WI38 (cell line): Measurements from ENCODE around the gene IQGAP2.

ENCODE experiments used
- H3K4me3 ChIP-seq: 2 replicates; pipeline ENCODE4 v1.5.1; 2011; ENCODE audit warnings: low read depth, mild to moderate bottlenecking, control low read depth, low read length
- CTCF ChIP-seq: IDR thresholded peaks from 2 replicates; pipeline ENCODE4 v1.5.1; 2012; ENCODE audit warnings: low read depth, mild to moderate bottlenecking, control low read depth, low read length

The IQGAP2 gene

DNA sequence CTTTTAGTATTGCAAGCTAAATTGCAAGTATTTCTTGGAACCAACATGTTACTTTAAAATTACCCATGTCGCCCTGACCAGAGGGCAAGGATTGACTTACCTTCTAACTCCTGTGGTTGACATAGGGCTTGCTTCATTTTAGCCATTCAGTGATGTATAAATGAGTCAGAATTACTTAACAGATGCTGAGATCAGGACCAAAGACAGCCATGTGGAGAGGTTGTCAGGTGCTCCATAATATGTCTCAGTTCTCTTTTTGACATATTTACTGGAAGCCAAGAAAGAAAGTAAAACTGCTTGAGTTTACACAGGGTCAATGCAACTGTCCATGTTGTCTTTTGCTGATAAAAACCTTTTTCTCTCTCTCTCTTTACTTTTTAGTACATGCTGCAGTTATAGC is 186.9 kb downstream of the IQGAP2 start:
- H3K4me3 ChIP-seq, result no peak overlapping the region
- no peak for TF ChIP-seq CTCF

DNA sequence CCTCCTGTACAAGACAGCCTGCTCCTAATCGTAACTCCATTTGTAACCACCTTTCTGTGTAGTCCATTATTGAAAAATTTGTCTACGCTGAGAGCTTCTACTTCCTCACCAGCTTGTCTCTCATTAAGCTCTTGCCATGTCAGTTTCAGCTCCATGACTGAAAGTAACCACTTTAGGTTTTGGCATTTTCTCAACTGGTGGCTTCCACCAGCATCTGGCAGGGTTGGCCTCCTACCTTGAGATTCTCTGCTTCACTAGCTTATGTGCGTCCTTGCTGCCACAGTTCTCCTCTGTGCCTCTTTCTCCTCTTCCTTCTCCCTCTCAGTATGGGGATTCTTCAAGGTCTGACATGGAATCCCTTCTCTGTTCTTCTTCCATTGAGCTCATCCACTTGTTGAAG is 188.3 kb downstream of the IQGAP2 start:
- H3K4me3 ChIP-seq, result no peak overlapping the region
- TF ChIP-seq CTCF, result no peak

GRCh38 chr5:76592692-76593091 is 189.6 kb downstream of the IQGAP2 start:
- TF ChIP-seq CTCF, result no peak
- no peak overlapping the region for H3K4me3 ChIP-seq

DNA sequence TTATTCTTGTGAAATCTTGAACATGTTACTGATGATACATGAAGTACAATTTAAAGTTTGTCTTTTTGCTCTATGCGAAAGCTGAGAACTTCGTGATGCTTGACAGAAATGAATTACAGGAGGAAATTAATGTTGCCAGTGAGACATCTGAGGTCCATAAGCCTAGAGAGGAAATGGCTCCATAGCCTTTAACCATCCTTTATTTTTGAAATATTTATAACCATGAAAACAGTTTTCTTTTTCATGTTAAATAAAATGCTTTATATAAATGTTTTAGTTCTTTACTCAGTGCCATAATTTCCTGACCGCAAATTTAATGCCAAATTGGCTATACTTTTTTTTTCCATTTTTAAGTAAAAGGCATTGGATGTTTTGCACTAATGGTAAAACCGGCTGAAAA is 191.0 kb downstream of the IQGAP2 start:
- no peak overlapping the region for H3K4me3 ChIP-seq
- no peak for TF ChIP-seq CTCF

DNA sequence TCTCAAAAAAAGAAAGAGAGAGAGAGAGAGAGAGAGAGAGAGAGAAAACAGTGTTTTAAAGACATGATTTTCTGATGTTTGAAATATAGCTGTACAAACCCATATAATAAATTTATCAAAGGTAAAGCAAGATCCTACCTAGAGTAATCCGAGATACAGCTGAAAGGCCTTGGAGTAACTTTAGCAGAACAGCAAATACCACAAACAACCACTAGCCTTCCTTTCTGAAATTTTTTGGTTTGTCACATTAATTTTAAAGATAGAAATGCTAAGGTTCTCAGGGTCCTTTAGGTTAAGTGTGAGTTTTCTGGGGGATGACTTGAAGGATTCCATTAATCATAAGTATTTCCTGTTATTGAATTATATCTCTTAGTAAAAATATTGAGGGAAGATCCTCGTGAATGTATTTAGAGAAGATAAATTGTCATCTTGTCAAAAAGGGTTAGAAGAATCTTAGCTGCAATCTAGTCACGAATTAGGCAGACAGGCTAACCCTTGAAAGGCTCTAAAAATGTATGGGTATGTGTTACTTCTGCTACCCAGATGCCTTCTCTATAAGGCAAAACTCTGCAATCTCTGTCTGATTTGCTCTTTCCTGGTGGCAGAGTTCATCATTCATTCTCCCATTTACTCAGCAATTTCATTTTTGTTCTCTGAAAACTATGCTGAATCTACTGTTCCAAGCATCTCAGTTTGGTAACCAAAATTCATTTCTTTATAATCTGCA is 192.8 kb downstream of the IQGAP2 start:
- TF ChIP-seq CTCF, result no peak
- no peak overlapping the region for H3K4me3 ChIP-seq

- TF ChIP-seq CTCF, result no peak
- H3K4me3 ChIP-seq, result no peak overlapping the region
These were observed 195.4 kb downstream of the IQGAP2 start for GRCh38 chr5:76598531-76598930.

- H3K4me3 ChIP-seq, result no peak overlapping the region
- no peak for TF ChIP-seq CTCF
These were observed 197.6 kb downstream of the IQGAP2 start for GRCh38 chr5:76600716-76601115.
